Activated CD4-positive, alpha-beta memory T cell treated with anti-CD3 and anti-CD28 coated beads for 36 hours (primary cell): ENCODE data around the gene STAT1. TPM values are rescaled to one million over a fixed set of nuclear protein-coding genes. Genes with fewer than 3 reads are reported as not detected.

Experiments used
- CTCF ChIA-PET: fragments of 350-600 bp; sonication (Branson Sonifier 250); formaldehyde crosslinking; loops from one replicate; lab custom pipeline; 2021; ENCODE audit warnings: antibody characterized with exemption, inconsistent platforms; lab: Charles Lee
- POLR2A ChIA-PET: fragments of 350-600 bp; sonication (Branson Sonifier 250); formaldehyde crosslinking; loops from one replicate; lab custom pipeline; 2021; ENCODE audit warnings: antibody characterized with exemption; lab: Charles Lee
- DNase-seq: peaks from one replicate; pipeline ENCODE4 v3.0.0-alpha.2; 2020
- H3K27ac Mint-ChIP-seq: one replicate; pipeline ENCODE4 v1.8.0; 2021; ENCODE audit warnings: mixed read lengths
- H3K27me3 Mint-ChIP-seq: one replicate; pipeline ENCODE4 v1.8.0; 2021; ENCODE audit warnings: mixed read lengths
- H3K36me3 Mint-ChIP-seq: one replicate; pipeline ENCODE4 v1.8.0; 2021; ENCODE audit warnings: mixed read lengths
- H3K4me1 Mint-ChIP-seq: one replicate; pipeline ENCODE4 v1.8.0; 2021; ENCODE audit warnings: low read depth, mixed read lengths
- H3K4me3 Mint-ChIP-seq: one replicate; pipeline ENCODE4 v1.8.0; 2021; ENCODE audit warnings: mild to moderate bottlenecking, mixed read lengths
- H3K9me3 Mint-ChIP-seq: one replicate; pipeline ENCODE4 v1.8.0; 2021; ENCODE audit warnings: mixed read lengths
- intact Hi-C: fragments of 100-400 bp; cut with micrococcal nuclease; formaldehyde crosslinking; loops from one replicate; pipeline ENCODE4 v1.15.1; 2023
- total RNA-seq, 2 experiments: library from RNA; stranded (reverse); gene quantifications; one replicate each; pipeline ENCODE4 v1.2.3, GENCODE V29; 2021

The STAT1 gene
- total RNA-seq, 2 experiments from 2014 or later = 309 to 314 TPM

GRCh38 chr2:190982262-190983034, 31.5 kb downstream of the STAT1 start:
- Mint-ChIP-seq H3K4me3 (no peak overlapping the region), H3K9me3 (no peaks in the 10 kb centered on the region), H3K4me1 (peaks cover 64% of the 10 kb centered on the region), H3K27ac (peak overlapping the region; percentile 82), H3K27me3 (no peaks in the 10 kb centered on the region), H3K36me3 (peaks cover 92% of the 10 kb centered on the region)
- intact Hi-C loops = loop anchor here (2.0 kb wide), 1 partner anchor 20 kb away; no protein-coding TSS in a partner anchor
- POLR2A ChIA-PET = interaction anchor here (1.0 kb wide), 1 partner anchor 30 kb away, joined by 3 read pairs; no protein-coding TSS in a partner anchor
- no peak for DNase-seq
- CTCF ChIA-PET = interaction anchor here (0.9 kb wide), 1 partner anchor 14 kb away, joined by 3 read pairs; no protein-coding TSS in a partner anchor

- Mint-ChIP-seq H3K27ac (peak overlapping the region; percentile 13), H3K9me3 (no peaks in the 10 kb centered on the region), H3K27me3 (no peaks in the 10 kb centered on the region), H3K4me1 (peaks cover 67% of the 10 kb centered on the region), H3K4me3 (no peak overlapping the region), H3K36me3 (peaks cover 90% of the 10 kb centered on the region)
- intact Hi-C loops = loop anchor here (2.0 kb wide), 1 partner anchor 21 kb away; no protein-coding TSS in a partner anchor
- ChIA-PET POLR2A (interaction anchor here (1.0 kb wide), 1 partner anchor 31 kb away, joined by 3 read pairs; no protein-coding TSS in a partner anchor), CTCF (no interaction called here)
- DNase-seq = no peak
Measured at GRCh38 chr2:190981733-190982132, 32.2 kb downstream of the STAT1 start.

- H3K27me3 Mint-ChIP-seq = no peaks in the 10 kb centered on the region
- ChIA-PET CTCF (no interaction called here), POLR2A (no interaction called here)
- intact Hi-C loops = no loop called here
- no peak for DNase-seq
- H3K4me3 Mint-ChIP-seq = no peak overlapping the region
- H3K27ac Mint-ChIP-seq = peak overlapping the region; percentile 13
- no peaks in the 10 kb centered on the region for H3K9me3 Mint-ChIP-seq
- peaks cover 92% of the 10 kb centered on the region for H3K36me3 Mint-ChIP-seq
- peaks cover 71% of the 10 kb centered on the region for H3K4me1 Mint-ChIP-seq
Measured at GRCh38 chr2:190981333-190981732, 32.6 kb downstream of the STAT1 start.

- intact Hi-C loops = no loop called here
- H3K4me1 Mint-ChIP-seq = peaks cover 68% of the 10 kb centered on the region
- POLR2A ChIA-PET = no interaction called here
Measured at GRCh38 chr2:190980630-190981209, 33.3 kb downstream of the STAT1 start.

GRCh38 chr2:190979906-190980629, 33.9 kb downstream of the STAT1 start:
- H3K4me1 Mint-ChIP-seq = peaks cover 61% of the 10 kb centered on the region
- POLR2A ChIA-PET = interaction anchor here (0.7 kb wide), 2 partner anchors 34 to 101 kb away, joined by 3 read pairs; partner anchors contain the start of gene STAT1

More at GRCh38 chr2:190980630-190981209, 33.3 kb downstream of the STAT1 start:
- DNase-seq = no peak
- CTCF ChIA-PET = no interaction called here
- H3K27me3 Mint-ChIP-seq = no peaks in the 10 kb centered on the region
- no peak overlapping the region for H3K4me3 Mint-ChIP-seq
- peaks cover 91% of the 10 kb centered on the region for H3K36me3 Mint-ChIP-seq
- no peaks in the 10 kb centered on the region for H3K9me3 Mint-ChIP-seq
- H3K27ac Mint-ChIP-seq = peak overlapping the region; percentile 54

GRCh38 chr2:190978389-190979053, 35.5 kb downstream of the STAT1 start:
- Mint-ChIP-seq H3K4me3 (no peak overlapping the region), H3K36me3 (peaks cover 91% of the 10 kb centered on the region), H3K9me3 (no peaks in the 10 kb centered on the region), H3K27ac (peak overlapping the region; percentile 24), H3K27me3 (no peaks in the 10 kb centered on the region), H3K4me1 (peaks cover 54% of the 10 kb centered on the region)
- intact Hi-C loops = loop anchor here (5.0 kb wide), 1 partner anchor 34 kb away; the partner anchor contains the start of gene STAT1
- no peak for DNase-seq
- ChIA-PET POLR2A (interaction anchor here (0.6 kb wide), 1 partner anchor 20 kb away, joined by 3 read pairs; no protein-coding TSS in a partner anchor), CTCF (interaction anchor here (0.6 kb wide), 1 partner anchor 15 kb away, joined by 3 read pairs; no protein-coding TSS in a partner anchor)

More at GRCh38 chr2:190979906-190980629, 33.9 kb downstream of the STAT1 start:
- H3K36me3 Mint-ChIP-seq = peaks cover 92% of the 10 kb centered on the region
- CTCF ChIA-PET = interaction anchor here (0.6 kb wide), 1 partner anchor 44 kb away, joined by 3 read pairs; no protein-coding TSS in a partner anchor
- no peak overlapping the region for H3K4me3 Mint-ChIP-seq
- no peaks in the 10 kb centered on the region for H3K9me3 Mint-ChIP-seq
- no peaks in the 10 kb centered on the region for H3K27me3 Mint-ChIP-seq
- H3K27ac Mint-ChIP-seq = peak overlapping the region; percentile 54
- intact Hi-C loops = loop anchor here (5.0 kb wide), 1 partner anchor 32 kb away; the partner anchor contains the start of gene STAT1
- DNase-seq = no peak

- Mint-ChIP-seq H3K27me3 (no peaks in the 10 kb centered on the region), H3K36me3 (peaks cover 88% of the 10 kb centered on the region), H3K4me3 (no peak overlapping the region), H3K9me3 (no peaks in the 10 kb centered on the region), H3K4me1 (peaks cover 48% of the 10 kb centered on the region), H3K27ac (peak overlapping the region; percentile 24)
- intact Hi-C loops = loop anchor here (5.0 kb wide), 1 partner anchor 35 kb away; the partner anchor contains the start of gene STAT1
- POLR2A ChIA-PET = interaction anchor here (1.0 kb wide), 1 partner anchor 35 kb away, joined by 3 read pairs; no protein-coding TSS in a partner anchor
- CTCF ChIA-PET = no interaction called here
- DNase-seq = no peak
Measured at GRCh38 chr2:190977505-190977904, 36.5 kb downstream of the STAT1 start.

GRCh38 chr2:190976521-190976920, 37.5 kb downstream of the STAT1 start:
- POLR2A ChIA-PET = interaction anchor here (1.0 kb wide), 2 partner anchors 9 to 36 kb away, joined by 3 read pairs; no protein-coding TSS in a partner anchor
- no peak overlapping the region for H3K4me3 Mint-ChIP-seq
- CTCF ChIA-PET = no interaction called here

GRCh38 chr2:190974629-190975361, 39.2 kb downstream of the STAT1 start:
- peaks cover 33% of the 10 kb centered on the region for H3K4me1 Mint-ChIP-seq
- CTCF ChIA-PET = no interaction called here
- no peaks in the 10 kb centered on the region for H3K27me3 Mint-ChIP-seq
- POLR2A ChIA-PET = interaction anchor here (0.6 to 1.3 kb wide), 2 partner anchors 15 to 37 kb away, joined by 3 read pairs; no protein-coding TSS in a partner anchor
- H3K9me3 Mint-ChIP-seq = no peaks in the 10 kb centered on the region
- intact Hi-C loops = loop anchor here (5.0 kb wide), 1 partner anchor 38 kb away; the partner anchor contains the start of gene STAT1
- H3K27ac Mint-ChIP-seq = peak overlapping the region; percentile 38
- no peak for DNase-seq
- peaks cover 86% of the 10 kb centered on the region for H3K36me3 Mint-ChIP-seq
- H3K4me3 Mint-ChIP-seq = no peak overlapping the region

More at GRCh38 chr2:190976521-190976920, 37.5 kb downstream of the STAT1 start:
- no peak for DNase-seq
- Mint-ChIP-seq H3K4me1 (peaks cover 44% of the 10 kb centered on the region), H3K27ac (peak overlapping the region; percentile 70), H3K9me3 (no peaks in the 10 kb centered on the region), H3K36me3 (peaks cover 87% of the 10 kb centered on the region), H3K27me3 (no peaks in the 10 kb centered on the region)
- intact Hi-C loops = loop anchor here (5.0 kb wide), 1 partner anchor 36 kb away; the partner anchor contains the start of gene STAT1
